GM12892 (cell line): ENCODE data around the gene UBR2.

Experiments
- POLR2A ChIP-seq: IDR thresholded peaks from 2 replicates; pipeline ENCODE4 v1.6.1; 2011; ENCODE audit warnings: low read depth, low read length, control low read depth
- POLR2AphosphoS5 ChIP-seq: IDR thresholded peaks from 2 replicates; pipeline ENCODE4 v1.6.1; 2011; ENCODE audit warnings: low read depth, low read length, control low read depth
- TAF1 ChIP-seq: IDR thresholded peaks from 2 replicates; pipeline ENCODE4 v1.6.1; 2011; ENCODE audit warnings: low read depth, mild to moderate bottlenecking, control low read depth, low read length, borderline replicate concordance

- TF ChIP-seq POLR2A (no peak), TAF1 (no peak), POLR2AphosphoS5 (no peak)
These were observed 163.3 kb downstream of the UBR2 start for GRCh38 chr6:42727087-42727611.
